HCT116 (cell line): Measurements from ENCODE around the gene IGFLR1.

Experiments
- CTCF ChIP-seq, 3 experiments: fragments of 200-600 bp in 1 of 3; sonication (generic) in 1 of 3; IDR thresholded peaks in 2 of 3; conservative IDR thresholded peaks in 1 of 3; 2 replicates each; pipeline ENCODE4 v1.5.1; 2012 to 2017; ENCODE audit warnings: low read depth in 2 of 3, low read length in 2 of 3, antibody characterized with exemption in 1 of 3, borderline replicate concordance in 1 of 3, control low read depth in 1 of 3, mild to moderate bottlenecking in 1 of 3, mixed read lengths in 1 of 3, mixed run types in 1 of 3, moderate library complexity in 1 of 3; ENCODE audit not compliant: insufficient read depth in 1 of 3
- POLR2A ChIP-seq: IDR thresholded peaks from 2 replicates; pipeline ENCODE4 v1.7.0; 2011; ENCODE audit warnings: borderline replicate concordance; ENCODE audit not compliant: insufficient read depth, insufficient read length; ENCODE audit errors: extremely low read depth
- POLR2AphosphoS5 ChIP-seq: IDR thresholded peaks from 2 replicates; pipeline ENCODE4 v1.6.1; 2011; ENCODE audit warnings: mild to moderate bottlenecking, low read depth, low read length, moderate library complexity

GRCh38 chr19:35782589-35782988 lies 40.3 kb upstream of the IGFLR1 start:
- TF ChIP-seq CTCF (IDR thresholded peaks at IDR 0.05 in 2 of 3, conservative IDR thresholded peaks at IDR 0.05 in 1 of 3; ENCODE audit: borderline replicate concordance in 1 of 3, insufficient read depth in 1 of 3, low read depth in 2 of 3, low read length in 2 of 3) (no peak), POLR2AphosphoS5 (no peak), POLR2A (no peak)
